NCI-H187 (cell line): ENCODE data around the gene STIM2.
"Not testable (repeated sequence)": the region's sequence is repeated elsewhere in the genome, so short reads cannot be mapped to it uniquely, and the experiment has no call there.

Experiments used
- DNase-seq, 2 experiments: peaks; one replicate each; lab custom pipeline; 2025; lab: John Stamatoyannopoulos, UW

STIM2 gene

DNA sequence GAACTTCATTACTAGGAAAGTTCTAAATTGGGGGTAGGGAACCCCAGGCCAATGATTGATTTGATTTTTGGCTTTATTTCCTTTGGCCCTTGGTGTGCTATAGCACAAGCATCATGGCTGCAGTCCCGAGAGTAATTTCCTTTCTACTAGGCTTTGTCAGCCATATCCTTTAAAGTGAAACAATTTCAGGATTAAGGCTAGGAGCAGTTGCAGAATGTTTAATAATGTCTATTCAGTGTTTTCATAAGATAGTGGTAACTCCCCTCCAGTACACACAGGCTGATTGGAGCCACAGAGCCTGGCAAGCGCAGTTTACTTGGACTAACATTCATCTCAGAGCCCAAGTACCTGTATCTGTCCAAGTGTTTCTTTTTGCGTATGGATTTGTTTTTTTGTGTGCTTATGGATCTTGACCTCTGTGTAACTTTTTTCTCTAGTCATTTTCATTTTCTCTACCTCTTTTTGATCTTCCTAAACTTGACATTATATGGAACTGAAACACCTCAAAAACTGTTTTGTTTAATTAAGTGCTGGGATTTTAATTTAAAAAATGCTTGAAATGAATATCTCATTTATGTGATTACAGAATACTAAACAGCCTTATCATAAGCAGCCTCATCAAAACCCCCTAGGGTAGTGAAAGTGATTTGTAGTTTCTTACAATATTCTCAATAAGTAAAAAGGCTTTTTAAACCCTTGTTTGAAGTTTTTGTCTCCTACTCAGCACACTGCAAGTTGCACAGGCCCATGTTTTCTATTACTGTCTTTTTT lies 7.5 kb downstream of the STIM2 start:
- no peak for DNase-seq

DNA sequence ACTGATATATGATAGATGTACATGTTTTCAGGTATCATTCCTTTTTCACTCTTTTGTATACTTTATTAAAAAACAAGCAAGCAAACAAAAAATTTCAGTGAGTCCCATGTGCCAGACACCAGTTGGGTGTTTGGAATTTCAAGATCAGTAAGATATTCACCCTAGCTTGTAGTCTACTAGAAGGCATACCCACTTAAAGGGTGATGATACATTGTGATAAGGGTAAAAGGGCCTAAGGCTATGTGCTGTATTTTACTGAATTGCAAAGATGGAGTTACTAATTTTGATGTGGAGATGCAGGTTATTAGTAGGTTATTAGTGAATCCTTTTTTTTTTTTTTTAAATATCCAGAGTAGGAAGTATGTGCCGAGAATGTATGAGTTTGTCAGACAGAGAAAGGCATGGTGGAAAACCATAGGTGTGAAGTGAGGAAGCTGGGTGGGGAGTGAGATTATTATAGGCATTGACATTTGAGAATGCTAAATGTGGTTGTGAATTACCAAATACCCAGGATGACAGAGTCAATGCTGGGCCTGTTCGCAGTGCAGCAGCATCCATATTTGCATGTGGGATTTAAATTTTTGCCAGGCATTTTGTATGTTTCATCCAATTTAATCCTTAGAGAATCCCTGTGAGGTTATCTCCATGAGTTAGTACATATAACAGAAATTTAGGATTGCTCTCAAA lies 10.1 kb downstream of the STIM2 start:
- DNase-seq = no peak

DNA sequence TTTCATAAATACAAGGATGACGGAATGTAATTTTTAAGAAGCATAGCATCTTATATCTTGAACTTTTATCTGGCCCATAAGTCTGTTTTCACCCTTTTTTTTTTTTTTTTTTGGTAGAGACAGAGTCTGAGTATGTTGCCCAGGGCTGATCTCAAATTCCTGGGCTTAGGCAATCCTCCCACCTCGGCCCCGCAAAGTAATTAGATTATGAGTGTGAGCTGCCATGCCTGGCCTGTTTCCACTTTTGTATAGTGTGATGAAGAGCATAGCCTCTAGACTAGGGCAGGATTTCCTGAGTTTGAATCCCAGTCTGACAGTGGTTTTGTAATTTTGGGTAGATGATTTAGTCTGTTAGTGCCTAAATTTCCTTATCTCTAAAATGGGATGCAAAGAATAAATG lies 11.0 kb downstream of the STIM2 start:
- DNase-seq = no peak

DNA sequence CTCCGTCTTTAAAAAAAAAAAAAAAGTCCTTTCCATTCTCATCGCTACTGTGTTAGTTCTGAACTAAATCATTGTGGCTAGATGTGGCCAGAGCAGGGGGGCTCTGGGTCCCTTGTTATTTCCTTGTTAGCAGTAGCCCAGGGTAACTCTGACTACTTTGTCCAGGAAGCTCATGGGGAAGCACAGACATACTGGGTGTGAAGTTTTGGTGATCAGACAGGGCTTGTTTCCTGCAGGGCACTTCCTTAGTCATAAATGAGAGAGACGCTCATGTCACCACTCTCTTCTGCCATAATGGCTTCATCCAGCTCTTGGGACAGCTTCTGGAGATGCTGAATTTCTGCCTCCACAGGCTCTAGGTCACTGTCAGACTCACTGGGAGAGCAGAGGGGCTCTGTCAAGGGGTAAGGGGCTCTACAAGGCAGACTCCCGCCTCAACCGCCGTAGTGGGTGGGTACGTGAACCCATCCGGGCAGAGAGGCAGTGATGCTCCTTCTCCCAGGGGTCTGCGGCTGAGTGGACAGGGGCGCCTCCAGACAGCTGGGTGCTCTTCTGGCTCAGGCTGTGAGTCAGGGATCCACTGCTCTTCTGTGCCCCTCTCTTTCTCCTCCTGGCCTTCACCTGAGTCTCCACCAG lies 12.9 kb downstream of the STIM2 start:
- no peak for DNase-seq

DNA sequence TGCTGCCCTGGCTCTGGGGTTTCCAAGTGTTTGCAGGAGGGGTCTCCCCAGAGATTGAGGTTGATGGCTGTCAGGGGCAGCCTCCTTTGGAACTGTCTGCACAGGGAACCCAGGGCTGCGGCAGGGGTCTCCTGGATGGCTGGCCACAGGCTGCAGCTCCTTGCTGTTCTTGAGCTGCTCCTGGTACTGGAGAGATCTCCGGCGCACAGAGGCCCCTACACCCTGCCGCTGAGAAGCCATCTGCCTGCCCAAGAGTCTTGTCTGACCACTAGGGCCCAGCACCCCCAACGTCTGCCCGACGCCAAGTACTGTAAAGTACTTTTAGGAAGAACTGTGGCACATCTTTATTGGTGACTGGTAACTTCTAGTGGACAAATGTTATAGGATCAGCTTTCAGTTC lies 13.5 kb downstream of the STIM2 start:
- DNase-seq = no peak

DNA sequence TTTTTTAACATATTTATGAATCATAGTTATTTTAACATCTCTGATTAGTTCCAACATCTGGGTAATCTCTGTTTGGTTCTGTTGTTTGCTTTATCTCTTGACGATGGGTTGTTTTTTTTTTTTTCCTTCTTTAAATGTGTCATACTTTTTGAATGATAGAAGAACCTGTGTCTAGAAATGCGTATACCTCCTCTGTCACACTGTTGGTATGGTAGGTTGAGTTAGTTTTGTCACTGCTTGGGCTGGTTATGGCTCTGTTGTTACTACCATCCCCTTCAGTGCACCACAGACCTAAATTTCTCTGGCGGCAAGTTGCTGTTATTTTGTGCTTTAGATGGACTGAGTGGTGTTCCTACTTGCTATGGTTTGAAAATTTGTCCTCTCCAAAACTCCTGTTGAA lies 16.8 kb downstream of the STIM2 start:
- no peak for DNase-seq

DNA sequence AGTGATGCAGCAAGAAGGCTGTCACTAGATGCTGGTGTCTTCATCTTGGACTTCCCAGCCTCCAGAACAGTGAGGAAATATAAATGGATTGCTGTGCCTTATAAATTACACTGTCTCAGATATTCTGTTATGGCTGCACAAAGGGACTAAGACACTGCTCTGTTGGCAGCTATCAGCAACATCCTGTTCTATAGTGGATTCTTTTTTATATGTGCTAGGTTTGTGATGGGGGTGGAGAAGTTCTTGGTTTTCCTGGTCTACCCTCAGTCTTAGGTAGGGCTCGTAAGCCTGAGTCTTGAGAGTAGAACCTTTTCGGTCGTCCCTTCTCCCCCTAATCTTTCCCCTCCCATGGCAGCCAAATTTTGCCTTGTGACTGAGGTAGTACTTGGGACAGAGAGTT lies 17.3 kb downstream of the STIM2 start:
- DNase-seq = no peak

DNA sequence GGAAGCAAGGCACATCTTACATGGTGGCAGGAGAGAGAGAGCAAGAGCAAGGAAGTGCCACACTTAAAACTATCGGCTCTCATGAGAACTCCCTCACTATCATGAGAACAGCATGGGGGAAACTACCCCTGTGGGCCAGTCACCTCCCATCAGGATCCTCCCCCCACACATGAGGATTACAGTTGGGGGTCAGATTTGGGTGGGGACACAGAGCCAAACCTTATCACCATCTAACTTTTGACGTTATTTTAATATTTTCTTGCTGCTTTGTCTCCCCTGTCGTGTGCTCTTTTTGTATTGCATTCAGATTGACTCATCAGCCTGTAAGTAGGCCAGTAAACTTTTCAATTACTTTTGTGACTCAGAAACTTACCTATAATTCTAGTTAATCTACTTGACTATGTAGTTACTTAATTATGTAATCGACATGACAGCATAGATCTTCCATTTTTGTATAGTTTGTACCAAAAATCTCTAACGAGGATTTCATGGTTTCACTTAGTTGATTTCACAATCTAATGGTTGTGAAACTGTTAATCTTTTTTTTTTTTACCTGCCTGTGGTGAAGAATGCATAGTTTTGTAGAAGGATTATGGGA lies 18.3 kb downstream of the STIM2 start:
- DNase-seq = no peak

DNA sequence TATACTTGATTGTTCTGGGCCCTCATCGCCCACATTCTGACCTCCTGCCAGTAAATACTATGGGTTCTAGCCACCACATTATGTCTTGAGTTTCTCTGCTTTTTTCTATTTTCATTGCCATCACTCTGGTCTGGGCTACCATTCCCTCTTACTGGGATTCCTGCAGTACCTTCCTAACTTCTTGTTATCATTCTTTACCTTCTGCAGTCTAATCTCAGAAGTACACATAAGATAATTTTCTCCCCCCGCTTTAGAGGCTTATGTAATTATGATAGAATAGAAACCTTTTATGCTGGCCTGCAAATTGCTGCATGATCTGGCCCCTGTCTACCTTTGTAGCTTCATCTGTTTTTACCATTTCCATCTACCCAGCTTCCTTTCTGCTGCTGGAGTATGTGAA lies 19.2 kb downstream of the STIM2 start:
- DNase-seq = no peak

DNA sequence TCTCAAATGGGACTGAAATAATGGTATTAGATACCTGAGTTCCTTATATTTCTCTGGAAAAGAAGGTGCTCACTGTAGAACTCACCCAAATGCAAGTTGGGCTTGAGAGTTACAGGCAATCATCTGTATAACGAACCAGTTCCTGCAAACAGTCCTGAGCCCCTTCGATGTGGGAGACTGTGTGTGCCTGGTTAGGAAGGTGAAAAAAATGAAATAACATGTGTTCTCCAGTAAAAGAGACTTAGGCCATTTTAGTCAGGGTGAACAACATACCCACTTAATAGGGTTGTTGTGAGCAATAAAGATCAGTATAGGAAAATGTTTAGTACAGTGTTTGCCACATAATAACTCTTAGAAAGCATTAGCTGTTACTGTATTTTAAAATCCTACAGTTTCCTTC lies 23.4 kb downstream of the STIM2 start:
- DNase-seq = no peak

DNA sequence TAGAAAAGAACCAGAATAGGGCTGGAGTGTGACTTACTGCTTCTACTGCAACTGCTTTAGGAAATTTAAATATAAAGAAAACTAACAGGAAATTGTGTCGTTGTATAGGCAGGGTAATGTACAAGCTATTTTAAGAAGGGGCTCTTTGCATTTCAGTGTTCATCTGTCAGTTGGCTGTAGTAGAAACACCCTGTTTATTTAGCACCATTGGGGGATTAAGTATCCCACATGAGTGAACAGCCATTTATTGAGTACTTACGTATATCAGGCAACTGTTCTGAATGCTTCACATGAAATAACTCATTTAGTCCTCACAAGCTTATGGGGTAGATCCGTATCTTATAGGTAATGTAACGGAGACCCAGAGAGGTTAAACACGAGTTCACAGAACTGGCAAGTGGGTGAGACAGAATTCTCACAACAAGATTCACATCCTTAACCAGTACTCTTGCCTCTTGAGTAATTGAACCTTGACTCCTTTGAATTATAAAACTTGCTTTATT lies 23.9 kb downstream of the STIM2 start:
- no peak for DNase-seq

DNA sequence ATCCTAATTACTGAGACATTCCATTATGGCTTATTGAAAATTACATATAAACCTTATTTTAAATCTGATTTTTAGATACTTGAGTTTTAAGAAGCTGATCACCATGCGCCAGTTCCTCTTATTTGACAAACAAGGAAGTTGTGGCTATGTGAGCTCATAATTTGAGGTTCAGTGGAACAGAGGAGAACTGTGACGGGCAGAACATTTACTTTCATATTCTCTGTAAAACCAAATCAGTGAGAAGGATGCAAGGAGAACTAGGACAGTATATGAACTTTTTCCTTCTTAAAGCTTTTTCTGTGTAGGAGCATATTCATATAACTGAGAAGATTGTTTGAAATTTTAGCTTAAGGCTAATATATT lies 25.3 kb downstream of the STIM2 start:
- no peak for DNase-seq

DNA sequence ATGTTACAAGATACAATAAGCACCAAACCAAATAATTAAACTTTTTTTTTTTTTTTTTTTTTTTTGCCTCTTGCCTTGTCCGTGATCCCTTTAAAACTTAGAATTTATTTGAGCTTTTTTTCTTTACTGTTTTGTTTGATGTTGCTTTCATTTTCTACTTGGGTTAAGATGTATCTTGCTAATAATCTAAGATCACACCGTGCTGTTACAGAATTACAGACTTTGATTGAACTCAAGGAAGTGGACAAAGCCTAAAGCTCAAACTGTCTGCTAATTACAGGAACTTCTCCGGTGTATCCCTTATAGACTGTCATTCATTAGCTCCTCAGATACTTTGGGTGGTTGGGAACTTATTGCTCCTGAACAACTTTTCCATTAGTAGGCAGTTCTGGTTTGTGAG lies 26.5 kb downstream of the STIM2 start:
- no peak for DNase-seq

DNA sequence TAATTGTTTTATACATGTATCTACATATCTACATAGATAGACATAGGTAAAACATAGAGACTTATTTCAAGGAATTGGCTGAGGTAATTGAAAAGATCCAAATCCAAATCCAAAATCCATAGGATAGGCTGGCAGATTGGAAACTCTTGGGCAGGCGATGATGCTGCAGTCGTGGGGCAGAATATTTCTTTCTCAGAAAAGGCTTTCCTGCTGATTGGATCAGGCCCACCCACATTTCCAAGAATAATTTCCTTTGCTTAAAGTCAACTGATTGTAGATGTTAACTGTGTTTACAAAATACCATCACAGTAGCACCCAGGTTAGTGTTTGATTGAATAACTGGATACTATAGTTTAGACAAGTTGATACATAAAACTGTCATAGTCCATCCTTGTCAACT lies 27.2 kb downstream of the STIM2 start:
- no peak for DNase-seq

DNA sequence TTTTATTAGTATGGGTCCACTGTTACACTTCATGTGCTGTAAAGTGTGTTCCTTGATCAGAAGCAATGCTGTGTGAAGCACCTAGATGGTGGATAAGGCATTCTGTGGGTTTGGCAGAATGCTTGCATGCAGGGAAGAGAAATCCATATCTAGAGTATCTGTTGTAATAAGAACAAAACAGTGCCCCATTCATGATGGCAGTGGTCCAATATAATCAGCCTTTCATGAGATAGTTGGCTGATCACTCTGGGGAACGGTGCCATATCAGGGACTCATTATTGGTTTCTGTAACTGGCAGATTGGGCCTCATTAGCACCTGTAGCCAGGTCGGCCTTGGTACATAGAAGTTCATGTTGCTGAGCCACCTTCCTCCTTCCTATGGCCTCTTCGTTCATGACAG lies 28.7 kb downstream of the STIM2 start:
- DNase-seq = no peak

DNA sequence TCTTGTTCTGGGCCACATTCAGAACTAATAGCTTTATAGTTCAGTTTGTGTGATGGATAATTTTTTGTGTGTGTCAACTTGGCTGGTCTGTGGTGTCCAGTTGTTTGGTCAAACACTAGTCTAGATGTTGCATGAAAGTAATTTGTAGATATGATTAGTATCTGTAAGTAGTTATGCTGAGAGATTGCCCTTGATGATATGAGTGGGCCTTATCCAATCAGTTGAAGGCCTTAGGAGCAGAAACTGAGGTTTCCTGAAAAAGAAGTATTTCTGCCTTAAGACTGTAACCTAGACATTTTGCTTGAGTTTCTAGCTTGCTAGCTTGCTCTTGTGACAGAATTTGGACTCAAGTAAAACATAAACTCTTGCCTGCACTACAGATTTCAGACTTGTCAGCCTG lies 30.4 kb downstream of the STIM2 start:
- no peak for DNase-seq

DNA sequence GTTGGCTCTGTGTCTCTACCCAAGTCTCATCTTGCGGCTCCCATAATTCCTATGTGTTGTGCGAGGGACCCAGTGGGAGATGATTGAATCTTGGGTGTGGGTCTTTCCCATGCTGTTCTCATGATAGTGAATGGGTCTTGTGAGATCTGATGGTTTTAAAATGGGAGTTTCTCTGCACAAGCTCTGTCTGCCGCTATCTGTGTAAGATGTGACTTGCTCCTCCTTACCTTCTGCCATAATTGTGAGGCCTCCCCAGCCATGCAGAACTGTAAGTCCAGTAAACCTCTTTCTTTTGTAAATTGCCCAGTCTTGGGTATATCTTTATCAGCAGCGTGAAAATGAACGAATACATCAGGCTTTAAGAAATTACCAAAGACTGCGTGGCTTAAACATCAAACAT lies 31.2 kb downstream of the STIM2 start:
- no peak for DNase-seq

DNA sequence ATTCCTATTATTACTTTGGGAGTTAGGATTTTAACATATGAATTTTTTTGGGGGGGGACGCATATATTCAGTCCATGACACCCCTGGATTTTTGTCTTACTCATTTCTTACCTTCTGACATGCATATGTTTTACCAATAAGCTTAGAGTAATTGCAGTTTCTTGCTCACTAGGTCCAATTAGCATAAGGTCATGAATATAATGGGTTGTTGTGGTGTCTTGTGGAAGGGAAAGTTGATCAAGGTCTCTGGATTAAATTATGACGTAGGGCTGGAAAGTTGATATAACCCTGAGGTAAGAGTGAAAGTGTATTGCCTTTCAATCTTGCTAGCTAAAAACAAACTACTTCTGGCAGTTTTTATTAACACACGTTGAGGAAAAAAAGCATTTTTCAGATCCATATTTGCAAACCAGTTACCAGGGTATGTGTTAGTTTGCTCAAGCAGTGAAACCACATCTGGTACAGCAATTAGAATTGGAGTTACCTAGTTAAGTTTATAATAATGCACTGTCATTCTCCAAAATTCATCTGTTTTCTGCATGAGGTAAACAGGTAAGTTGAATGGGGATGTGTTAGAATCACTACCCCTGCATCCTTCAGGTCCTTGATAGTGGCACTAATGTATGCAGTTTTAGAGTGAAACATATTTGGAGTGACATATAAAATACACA lies 32.0 kb downstream of the STIM2 start:
- DNase-seq = no peak

DNA sequence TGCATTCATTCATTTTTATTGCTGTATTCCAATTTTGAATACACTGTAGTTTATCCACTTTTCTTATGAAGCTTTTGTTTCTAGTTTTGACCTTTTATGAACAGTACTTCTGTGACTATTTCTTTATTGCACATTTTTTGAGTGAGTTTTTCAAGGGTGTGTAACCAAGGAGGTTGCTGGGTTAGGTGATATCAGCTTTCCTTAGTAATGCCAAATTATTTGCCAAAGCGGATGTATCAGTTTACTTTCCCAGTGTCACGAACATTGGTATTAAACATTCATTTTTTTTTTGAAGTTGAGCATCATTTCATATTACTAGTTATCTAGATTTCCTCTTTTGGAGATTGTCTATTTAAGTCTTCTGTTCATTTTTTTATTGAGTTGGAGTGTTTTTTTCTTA lies 32.9 kb downstream of the STIM2 start:
- DNase-seq = no peak

DNA sequence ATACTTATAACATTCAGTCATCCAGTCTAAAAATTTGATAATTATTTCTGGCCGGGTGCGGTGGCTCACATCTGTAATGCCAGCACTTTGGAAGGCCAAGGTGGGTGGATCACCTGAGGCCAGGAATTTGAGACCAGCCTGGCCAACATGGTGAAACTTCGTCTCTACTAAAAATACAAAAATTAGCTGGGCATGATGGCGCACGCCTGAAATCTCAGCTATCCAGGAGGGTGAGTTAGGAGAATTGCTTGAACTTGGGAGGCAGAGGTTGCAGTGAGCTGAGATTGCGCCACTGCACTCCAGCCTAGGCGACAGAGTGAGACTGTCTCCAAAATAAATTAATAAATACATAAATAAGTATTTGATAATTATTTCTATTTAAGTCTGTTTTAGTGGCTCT lies 34.2 kb downstream of the STIM2 start:
- DNase-seq = not testable (repeated sequence)

DNA sequence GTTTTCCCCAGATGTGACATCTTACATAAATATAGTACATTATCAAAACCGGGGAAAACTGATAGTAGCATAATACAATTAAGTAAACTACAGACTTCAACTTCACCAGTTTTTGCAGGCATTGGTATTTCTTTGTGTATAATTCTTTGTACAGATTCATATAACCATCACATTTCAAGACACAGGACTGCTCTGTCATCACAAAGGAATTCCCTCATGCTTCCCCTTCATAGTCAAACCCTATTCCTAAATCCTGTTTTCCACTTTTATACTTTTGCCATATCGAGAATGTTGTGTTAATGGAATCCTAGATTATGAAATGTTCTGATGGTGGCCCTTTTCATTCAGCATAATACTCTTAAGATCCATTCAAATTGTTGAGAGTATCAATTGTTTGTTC lies 36.0 kb downstream of the STIM2 start:
- DNase-seq = no peak

DNA sequence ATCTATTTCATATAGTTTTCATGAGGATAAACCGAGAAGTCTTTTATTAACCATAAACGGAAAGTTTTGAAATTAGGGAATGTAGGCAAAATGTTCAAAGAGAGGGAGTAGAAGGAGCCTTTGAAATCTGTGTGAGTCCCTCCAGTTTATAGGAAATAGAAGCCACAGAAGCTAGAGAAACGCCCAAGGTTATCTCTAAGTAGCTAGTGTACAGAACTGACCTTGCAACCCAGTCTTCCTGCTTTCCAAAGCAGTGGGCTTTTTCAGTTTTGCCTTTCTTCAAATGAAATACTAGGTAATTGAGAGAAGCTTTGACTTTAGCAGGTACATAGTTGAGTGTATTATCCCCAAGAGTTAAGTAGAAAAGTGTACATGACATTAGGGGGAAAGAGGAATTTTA lies 39.4 kb downstream of the STIM2 start:
- no peak for DNase-seq
